HCT116 (cell line): Measurements from ENCODE around the gene GMNN. TPM values are rescaled to one million over a fixed set of nuclear protein-coding genes. Genes with fewer than 3 reads are reported as not detected.

ENCODE experiments used
- ATAC-seq: fragments of 200-7000 bp; cut with Tn5 transposase; 2 replicates; pipeline ENCODE4 v1.9.1; 2020; ENCODE audit warnings: mild to moderate bottlenecking, moderate library complexity
- BruUV-seq: library from RNA; stranded (reverse); fragments of 400-500 nt; replicated peaks from 2 replicates; lab custom pipeline; 2021; lab: Mats Ljungman, UMichigan
- CTCF ChIA-PET: fragments of 300-600 bp; sonication (Branson Sonifier 250); formaldehyde crosslinking; loops from one replicate; lab custom pipeline; 2021; ENCODE audit warnings: antibody characterized with exemption; lab: Charles Lee
- POLR2A ChIA-PET: fragments of 300-600, 350-600 bp; sonication (Branson Sonifier 250); formaldehyde crosslinking; loops from one replicate; lab custom pipeline; 2021; ENCODE audit warnings: antibody characterized with exemption; lab: Charles Lee
- RAD21 ChIA-PET, 2 experiments: fragments of 300-600 bp; sonication (Branson Sonifier 250); formaldehyde crosslinking; loops; one replicate each; lab custom pipeline; 2023; ENCODE audit warnings: low total read pairs in 2 of 2; ENCODE audit not compliant: uncharacterized antibody in 2 of 2, unreplicated experiment in 2 of 2, low non-redundant PET in 1 of 2; lab: Charles Lee
- DNase-seq: peaks from one replicate; pipeline ENCODE4 v3.0.0-alpha.2; 2010; ENCODE audit warnings: low read depth, low spot score
- H2AFZ ChIP-seq: fragments of 200-600 bp; shearing (Covaris generic), sonication (generic); 2 replicates; pipeline ENCODE4 v1.6.1; 2017; ENCODE audit warnings: low read depth, mixed run types, mixed read lengths, antibody characterized with exemption, low read length; ENCODE audit not compliant: poor library complexity, severe bottlenecking
- H3K27ac ChIP-seq: 2 replicates; pipeline ENCODE4 v1.5.1; 2012; ENCODE audit warnings: low read depth, low read length
- H3K27me3 ChIP-seq: fragments of 200-600 bp; sonication (generic); 2 replicates; pipeline ENCODE4 v1.6.1; 2016; ENCODE audit warnings: mixed run types, low read length, mixed read lengths; ENCODE audit not compliant: insufficient read depth
- H3K36me3 ChIP-seq, 2 experiments: fragments of 200-500 bp in 1 of 2; fragments of 200-600 bp in 1 of 2; sonication (Bioruptor generic) in 1 of 2; sonication (generic) in 1 of 2; 2 replicates each; pipeline versions ENCODE4 v1.5.1 to v1.6.1; 2014 to 2016; ENCODE audit warnings: low read length in 2 of 2, inconsistent platforms in 1 of 2, mixed read lengths in 1 of 2, mixed run types in 1 of 2; ENCODE audit not compliant: insufficient read depth in 2 of 2, control insufficient read depth in 1 of 2
- H3K4me1 ChIP-seq, 2 experiments: fragments of 200-600 bp in 1 of 2; sonication (generic) in 1 of 2; 2 replicates each; pipeline versions ENCODE4 v1.5.1 to v1.6.1; 2012 to 2017; ENCODE audit warnings: low read length in 2 of 2, inconsistent platforms in 1 of 2, mild to moderate bottlenecking in 1 of 2, mixed read lengths in 1 of 2, mixed run types in 1 of 2, moderate library complexity in 1 of 2; ENCODE audit not compliant: insufficient read depth in 2 of 2, control insufficient read depth in 1 of 2
- H3K4me2 ChIP-seq: fragments of 200-600 bp; sonication (generic); 2 replicates; pipeline ENCODE4 v1.6.1; 2017; ENCODE audit warnings: mixed run types, low read length, mixed read lengths
- H3K4me3 ChIP-seq, 2 experiments: fragments of 200-600 bp in 1 of 2; sonication (generic) in 1 of 2; replicated peaks in 1 of 2; 2 replicates each; pipeline ENCODE4 v1.5.1; 2011 to 2016; ENCODE audit warnings: low read length in 2 of 2, control low read depth in 1 of 2, low read depth in 1 of 2, mild to moderate bottlenecking in 1 of 2, mixed read lengths in 1 of 2, mixed run types in 1 of 2
- H3K79me2 ChIP-seq: fragments of 200-600 bp; sonication (generic); 2 replicates; pipeline ENCODE4 v1.6.1; 2017; ENCODE audit warnings: mild to moderate bottlenecking, mixed run types, low read length, moderate library complexity, mixed read lengths; ENCODE audit not compliant: insufficient read depth
- H3K9ac ChIP-seq: fragments of 200-600 bp; sonication (generic); 2 replicates; pipeline ENCODE4 v1.6.1; 2016; ENCODE audit warnings: low read length, mixed read lengths
- H3K9me2 ChIP-seq: fragments of 200-600 bp; sonication (generic), shearing (Covaris generic); 2 replicates; pipeline ENCODE4 v1.6.1; 2017; ENCODE audit warnings: mixed run types, mild to moderate bottlenecking, moderate library complexity; ENCODE audit not compliant: insufficient read depth
- H3K9me3 ChIP-seq, 2 experiments: fragments of 200-500 bp in 1 of 2; fragments of 200-600 bp in 1 of 2; sonication (Bioruptor generic) in 1 of 2; sonication (generic) in 1 of 2; 2 replicates each; pipeline ENCODE4 v1.6.1; 2014 to 2017; ENCODE audit warnings: low read length in 2 of 2, mixed read lengths in 2 of 2, inconsistent platforms in 1 of 2, low read depth in 1 of 2, mild to moderate bottlenecking in 1 of 2, mixed run types in 1 of 2, moderate library complexity in 1 of 2; ENCODE audit not compliant: control insufficient read depth in 1 of 2, insufficient read depth in 1 of 2
- H4K20me1 ChIP-seq: fragments of 200-600 bp; sonication (generic), shearing (Covaris generic); 2 replicates; pipeline ENCODE4 v1.6.1; 2017; ENCODE audit warnings: mixed run types, mild to moderate bottlenecking, moderate library complexity; ENCODE audit not compliant: insufficient read depth
- ELF1 ChIP-seq: IDR thresholded peaks from 2 replicates; pipeline ENCODE4 v1.6.1; 2012; ENCODE audit warnings: low read depth, borderline replicate concordance
- RAD21 ChIP-seq: IDR thresholded peaks from 2 replicates; pipeline ENCODE4 v1.6.1; 2012; ENCODE audit warnings: low read depth, mild to moderate bottlenecking
- SP1 ChIP-seq: IDR thresholded peaks from 2 replicates; pipeline ENCODE4 v1.6.1; 2012; ENCODE audit warnings: low read depth
- TCF7L2 ChIP-seq: IDR thresholded peaks from 2 replicates; pipeline ENCODE4 v1.7.0; 2011; ENCODE audit warnings: borderline replicate concordance, inconsistent platforms; ENCODE audit not compliant: insufficient read depth, insufficient read length; ENCODE audit errors: extremely low read depth
- ZFX ChIP-seq: fragments of 450-650 bp; IDR thresholded peaks from 2 replicates; pipeline ENCODE4 v1.6.1; 2017
- intact Hi-C: fragments of 100-400 bp; cut with micrococcal nuclease; formaldehyde crosslinking; loops from 2 replicates; pipeline ENCODE4 v1.10.0; 2022
- total RNA-seq: library from RNA; stranded (reverse); gene quantifications from one replicate; pipeline ENCODE4 v1.2.1, GENCODE V29; 2021; ENCODE audit not compliant: unreplicated experiment
- TF ChIP-seq, protein P1 (sequence below): IDR thresholded peaks from 2 replicates; pipeline ENCODE4 v1.6.1; 2012; ENCODE audit warnings: low read depth

GMNN gene
- total RNA-seq, 1 experiment from 2014 or later: 54.9 TPM

DNA sequence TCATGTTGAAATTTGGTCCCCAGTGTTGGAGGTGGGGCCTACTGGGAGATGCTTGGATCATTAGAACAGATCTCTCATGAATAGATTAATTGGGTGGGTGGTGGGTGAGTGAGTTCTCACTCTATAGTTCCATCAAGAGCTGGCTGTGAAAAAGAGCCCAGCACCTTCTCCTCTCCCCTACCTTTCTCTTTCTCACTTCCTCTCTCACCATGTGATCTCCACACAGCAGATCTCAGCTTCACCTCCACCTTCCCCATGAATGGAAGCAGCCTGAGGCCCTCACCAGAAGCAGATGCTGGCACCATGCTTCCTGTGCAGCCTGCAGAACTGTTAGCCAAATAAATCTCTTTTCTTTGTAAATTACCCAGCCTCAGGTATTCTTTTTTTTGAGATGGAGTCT, 12.9 kb upstream of the GMNN start (continued):
- TF ChIP-seq, protein P1, sequence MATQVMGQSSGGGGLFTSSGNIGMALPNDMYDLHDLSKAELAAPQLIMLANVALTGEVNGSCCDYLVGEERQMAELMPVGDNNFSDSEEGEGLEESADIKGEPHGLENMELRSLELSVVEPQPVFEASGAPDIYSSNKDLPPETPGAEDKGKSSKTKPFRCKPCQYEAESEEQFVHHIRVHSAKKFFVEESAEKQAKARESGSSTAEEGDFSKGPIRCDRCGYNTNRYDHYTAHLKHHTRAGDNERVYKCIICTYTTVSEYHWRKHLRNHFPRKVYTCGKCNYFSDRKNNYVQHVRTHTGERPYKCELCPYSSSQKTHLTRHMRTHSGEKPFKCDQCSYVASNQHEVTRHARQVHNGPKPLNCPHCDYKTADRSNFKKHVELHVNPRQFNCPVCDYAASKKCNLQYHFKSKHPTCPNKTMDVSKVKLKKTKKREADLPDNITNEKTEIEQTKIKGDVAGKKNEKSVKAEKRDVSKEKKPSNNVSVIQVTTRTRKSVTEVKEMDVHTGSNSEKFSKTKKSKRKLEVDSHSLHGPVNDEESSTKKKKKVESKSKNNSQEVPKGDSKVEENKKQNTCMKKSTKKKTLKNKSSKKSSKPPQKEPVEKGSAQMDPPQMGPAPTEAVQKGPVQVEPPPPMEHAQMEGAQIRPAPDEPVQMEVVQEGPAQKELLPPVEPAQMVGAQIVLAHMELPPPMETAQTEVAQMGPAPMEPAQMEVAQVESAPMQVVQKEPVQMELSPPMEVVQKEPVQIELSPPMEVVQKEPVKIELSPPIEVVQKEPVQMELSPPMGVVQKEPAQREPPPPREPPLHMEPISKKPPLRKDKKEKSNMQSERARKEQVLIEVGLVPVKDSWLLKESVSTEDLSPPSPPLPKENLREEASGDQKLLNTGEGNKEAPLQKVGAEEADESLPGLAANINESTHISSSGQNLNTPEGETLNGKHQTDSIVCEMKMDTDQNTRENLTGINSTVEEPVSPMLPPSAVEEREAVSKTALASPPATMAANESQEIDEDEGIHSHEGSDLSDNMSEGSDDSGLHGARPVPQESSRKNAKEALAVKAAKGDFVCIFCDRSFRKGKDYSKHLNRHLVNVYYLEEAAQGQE: no peak
- TF ChIP-seq ZFX (no peak), TCF7L2 (no peak)

DNA sequence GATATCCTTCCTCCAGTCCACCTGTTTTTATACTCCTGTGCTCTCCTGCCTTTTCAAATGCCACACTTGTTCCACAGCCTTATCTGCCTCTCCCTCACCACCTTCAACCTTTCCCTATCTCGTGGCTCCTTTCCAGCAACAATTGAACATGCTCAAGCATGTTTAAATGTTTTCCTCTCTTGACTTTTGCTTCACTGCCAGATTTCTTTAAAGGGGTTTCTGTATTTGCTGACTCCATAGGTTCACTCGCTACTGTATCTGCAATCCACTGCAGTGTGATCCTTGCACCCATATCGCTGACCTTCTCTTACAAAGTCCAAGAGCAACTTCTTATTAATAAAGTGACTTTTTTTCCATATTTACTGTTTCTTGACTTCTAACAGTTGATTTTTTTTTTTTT, 11.2 kb upstream of the GMNN start:
- no peak overlapping the region for H3K9ac ChIP-seq
- no peaks in the 10 kb centered on the region for H4K20me1 ChIP-seq
- no peak overlapping the region for H3K4me3 ChIP-seq
- no peaks in the 10 kb centered on the region for H3K36me3 ChIP-seq
- ChIA-PET POLR2A (no interaction called here), CTCF (no interaction called here), RAD21 (no interaction called here)
- H3K9me2 ChIP-seq: no peaks in the 10 kb centered on the region
- H3K27ac ChIP-seq: no peak overlapping the region
- no peaks in the 10 kb centered on the region for H3K79me2 ChIP-seq
- intact Hi-C loops: loop anchor here (5.0 kb wide), 1 partner anchor 61 kb away; no protein-coding TSS in a partner anchor
- no peaks in the 10 kb centered on the region for H3K27me3 ChIP-seq
- H3K4me1 ChIP-seq: peaks cover 0 to 9% of the 10 kb centered on the region in 2 experiments; a peak in 1 of 4 replicates
- BruUV-seq: no TSS peak
- H3K4me2 ChIP-seq: no peak overlapping the region
- DNase-seq: no peak
- ATAC-seq: no peak
- no peak overlapping the region for H2AFZ ChIP-seq
- TF ChIP-seq RAD21 (no peak), SP1 (no peak), ELF1 (no peak)
- TF ChIP-seq, all 23 proteins: peak for 0
- no peaks in the 10 kb centered on the region for H3K9me3 ChIP-seq
